RPMI7951 (cell line): ENCODE measurements around the gene LYST. TPM values are rescaled to one million over a fixed set of nuclear protein-coding genes. Genes with fewer than 3 reads are reported as not detected.
A peak's percentile ranks its signal among the peaks of the same experiment; 100 is the strongest.

Experiments used
- DNase-seq: peaks from one replicate; pipeline ENCODE4 v3.0.0-alpha.2; 2012; ENCODE audit warnings: low read depth
- total RNA-seq: library from RNA; depleted of rRNA; stranded (reverse); fragments of >200 nt; shearing (Covaris generic); gene quantifications from 2 replicates; pipeline ENCODE4 v1.2.3, GENCODE V29; 2014

The LYST gene
- total RNA-seq, 1 experiment from 2014 or later, result 16.9 TPM

GRCh38 chr1:235885655-235886262 lies 19.1 kb upstream of the LYST start:
- DNase-seq, result no peak

GRCh38 chr1:235883261-235883927 lies 16.7 kb upstream of the LYST start:
- DNase-seq, result peak; percentile 100

DNA sequence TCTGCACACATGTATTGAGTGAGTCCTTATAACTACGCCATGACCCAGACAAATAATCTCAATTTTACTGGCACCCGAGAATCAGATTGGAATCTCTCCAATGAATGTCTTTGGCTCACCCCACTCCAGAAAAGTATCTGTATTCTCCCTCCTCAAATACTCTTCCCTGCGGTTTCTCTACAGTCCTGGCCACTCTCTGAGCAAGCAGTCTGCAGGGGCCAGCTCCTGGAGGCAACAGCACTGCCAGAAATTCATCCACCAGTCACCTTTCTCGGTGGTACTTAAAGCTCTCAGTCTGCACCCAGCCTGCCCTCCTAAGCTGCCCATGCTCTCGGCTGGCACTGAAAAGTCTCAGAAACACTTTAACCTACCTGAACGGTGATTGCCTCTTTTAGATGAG lies 16.1 kb upstream of the LYST start:
- DNase-seq, result peak; percentile 57

DNA sequence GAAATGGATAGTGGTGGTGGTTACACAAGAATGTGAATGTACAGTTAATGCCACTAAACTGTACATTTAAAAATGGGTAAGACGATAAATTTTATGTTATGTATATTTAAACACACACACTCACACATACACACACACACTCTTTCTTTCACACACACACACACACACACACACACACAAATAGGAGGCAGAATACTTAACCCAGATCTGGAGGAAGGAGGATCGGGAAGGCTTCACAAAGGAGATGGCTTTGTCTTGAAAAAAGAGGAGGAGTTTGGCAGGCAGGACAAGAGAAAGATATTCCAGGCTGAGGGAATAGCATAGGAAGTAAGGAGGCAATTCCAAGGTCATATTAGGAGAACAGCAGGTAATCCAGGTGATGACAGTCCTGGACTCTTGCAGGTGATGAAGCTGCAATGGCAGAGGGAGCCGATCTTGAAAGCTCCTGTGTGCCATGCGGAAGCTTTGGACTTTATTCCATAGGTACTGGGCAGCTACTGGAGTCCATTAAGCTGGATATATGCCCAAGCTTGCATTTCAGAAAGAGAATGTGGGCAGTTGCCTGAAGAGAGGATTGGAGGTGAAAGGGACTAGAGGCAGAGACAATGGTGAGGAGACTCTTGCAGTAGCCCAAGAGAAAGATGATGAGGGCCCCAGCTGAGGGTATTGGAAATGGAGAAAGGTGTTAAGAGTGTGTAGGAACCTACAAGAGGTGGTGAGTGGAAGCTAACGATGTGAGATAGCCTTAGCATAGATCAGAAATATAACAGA lies 15.4 kb upstream of the LYST start:
- no peak for DNase-seq

- DNase-seq, result peak; percentile 17
These were observed 11.5 kb upstream of the LYST start for GRCh38 chr1:235878082-235878811.

GRCh38 chr1:235876402-235876841 lies 9.7 kb upstream of the LYST start:
- no peak for DNase-seq

DNA sequence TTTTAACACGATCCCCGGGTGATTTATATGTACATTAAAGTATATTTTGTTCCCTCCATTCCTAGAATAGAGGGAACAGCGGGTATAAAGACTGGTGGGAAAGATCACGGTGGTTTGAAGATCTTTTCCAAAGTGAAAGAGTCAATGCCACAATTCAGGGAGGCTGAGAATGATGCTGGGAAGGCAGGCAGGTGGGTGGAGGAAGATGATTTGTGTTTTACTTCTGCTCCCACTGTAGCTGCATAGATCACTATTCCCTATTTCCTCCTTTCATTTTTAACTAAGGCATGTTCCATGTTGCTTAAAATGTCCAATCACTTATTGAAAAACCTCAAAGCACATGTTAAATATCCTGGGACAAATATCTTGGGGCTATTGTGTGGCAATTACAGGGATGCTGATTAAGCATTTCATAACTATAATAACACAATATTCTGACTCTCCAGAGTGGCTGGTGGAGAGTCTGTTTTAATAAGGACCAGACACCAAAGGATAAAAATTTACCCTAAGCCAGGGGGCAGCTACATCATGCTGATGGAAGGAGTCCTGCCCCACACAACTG lies 8.4 kb upstream of the LYST start:
- no peak for DNase-seq

GRCh38 chr1:235874261-235874660 lies 7.6 kb upstream of the LYST start:
- DNase-seq, result no peak

- no peak for DNase-seq
These were observed 6.9 kb upstream of the LYST start for GRCh38 chr1:235873571-235873970.

GRCh38 chr1:235873045-235873444 lies 6.3 kb upstream of the LYST start:
- DNase-seq, result no peak

DNA sequence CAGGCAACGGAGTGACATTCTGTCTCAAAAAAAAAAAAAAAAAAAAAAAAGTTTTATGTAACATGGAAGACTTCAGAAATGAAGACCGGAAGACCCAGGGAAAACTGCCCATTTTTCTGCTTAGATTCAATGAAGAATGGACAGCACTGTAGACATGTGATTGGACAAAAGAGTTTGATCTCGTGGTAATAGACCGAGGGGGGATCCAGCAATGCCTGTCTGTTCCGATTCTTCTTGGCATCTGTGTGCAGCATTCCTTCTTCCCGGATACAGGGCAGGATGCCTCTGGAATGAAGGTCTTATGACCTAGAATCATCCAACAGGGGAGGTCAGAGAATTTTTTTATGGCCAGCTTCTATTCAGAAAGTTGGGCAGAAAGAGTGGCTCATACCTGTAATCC lies 5.6 kb upstream of the LYST start:
- DNase-seq, result no peak

- DNase-seq, result no peak
These were observed 1.3 kb upstream of the LYST start for GRCh38 chr1:235867903-235868469.

GRCh38 chr1:235866913-235867845 lies 473 bp upstream of the LYST start:
- DNase-seq, result peak; percentile 87

- peak; percentile 12 for DNase-seq
These were observed 1.0 kb downstream of the LYST start for GRCh38 chr1:235865565-235866204.

DNA sequence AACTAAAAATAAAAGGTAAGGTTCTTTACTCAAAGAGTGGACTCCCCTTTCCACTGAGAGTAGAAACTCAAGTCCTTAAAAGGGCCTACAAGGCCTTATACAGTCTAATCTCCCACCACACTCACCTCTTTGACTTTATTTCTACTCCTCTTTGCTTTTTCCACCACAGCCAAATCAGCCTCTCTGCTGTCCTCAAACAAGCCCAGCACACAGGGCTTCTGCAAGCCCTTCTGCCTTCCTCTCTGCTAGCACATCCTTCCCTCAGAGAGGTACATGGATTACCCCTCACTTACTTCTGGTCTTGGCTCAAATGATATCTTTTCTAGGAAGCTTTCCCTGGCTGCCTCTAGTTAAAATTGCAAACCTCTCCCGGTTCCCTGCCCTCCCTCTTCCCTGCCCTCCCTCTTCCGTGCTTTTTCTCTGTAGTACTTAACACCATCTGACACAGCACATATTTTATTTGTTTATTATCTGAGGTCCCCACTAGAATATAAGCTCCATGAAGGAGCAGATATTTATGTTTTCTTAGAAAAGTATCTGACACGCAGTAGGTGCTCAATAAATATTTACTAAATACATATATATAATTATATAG lies 1.7 kb downstream of the LYST start:
- no peak for DNase-seq

DNA sequence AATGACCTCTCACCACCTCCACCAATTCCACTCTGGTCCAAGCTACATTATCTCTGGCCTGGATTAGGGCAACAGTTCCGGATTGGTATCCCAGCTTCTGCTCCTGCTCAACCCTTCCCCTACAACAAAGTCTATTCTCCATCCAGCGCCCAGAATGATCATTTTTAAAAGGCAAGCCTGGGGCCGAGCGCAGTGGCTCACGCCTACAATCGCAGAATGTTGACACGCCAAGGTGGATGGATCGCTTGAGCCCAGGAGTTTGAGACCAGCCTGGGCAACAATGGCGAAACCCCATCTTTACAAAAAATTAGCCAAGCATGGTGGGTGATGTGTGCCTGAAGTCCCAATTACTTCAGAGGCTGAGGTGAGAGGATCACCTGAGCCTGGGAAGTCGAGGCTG lies 2.2 kb downstream of the LYST start:
- no peak for DNase-seq

DNA sequence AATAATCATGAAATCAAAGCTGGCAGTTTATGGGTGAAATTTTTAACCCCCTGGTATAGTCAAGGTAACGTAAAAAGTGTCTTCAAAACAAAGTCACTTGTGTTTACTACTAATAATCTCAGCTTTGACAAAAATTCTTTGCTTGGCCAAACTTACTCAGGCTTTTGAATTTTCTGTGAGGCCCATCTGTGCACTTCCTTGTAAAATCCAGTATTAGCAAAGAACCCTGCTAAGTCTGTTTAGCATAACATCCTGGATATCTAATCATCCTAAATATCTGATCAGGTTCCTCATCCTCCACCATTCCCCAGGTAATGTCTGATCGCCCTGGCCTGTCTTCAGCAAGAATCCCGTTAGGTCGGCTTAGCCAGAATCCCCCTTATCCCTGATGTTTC lies 3.0 kb downstream of the LYST start:
- no peak for DNase-seq

DNA sequence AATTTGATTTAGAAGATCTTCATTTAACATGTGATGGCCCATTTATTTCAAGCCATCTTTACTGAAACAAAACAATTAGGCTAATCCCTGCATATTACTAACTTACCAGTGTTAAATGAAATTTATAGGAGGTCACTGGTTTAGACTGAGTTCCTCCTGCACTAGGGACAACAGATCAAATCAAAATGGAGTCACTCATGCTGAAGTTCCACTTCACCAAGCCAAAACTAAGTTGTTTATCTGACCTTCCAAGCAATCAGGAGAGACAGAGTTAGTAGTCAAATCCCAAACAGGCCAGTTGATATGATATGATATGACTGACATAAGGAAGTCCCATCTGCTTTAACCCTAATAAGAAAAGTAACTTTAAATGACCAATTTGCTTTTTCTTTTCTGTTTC lies 4.8 kb downstream of the LYST start:
- no peak for DNase-seq

DNA sequence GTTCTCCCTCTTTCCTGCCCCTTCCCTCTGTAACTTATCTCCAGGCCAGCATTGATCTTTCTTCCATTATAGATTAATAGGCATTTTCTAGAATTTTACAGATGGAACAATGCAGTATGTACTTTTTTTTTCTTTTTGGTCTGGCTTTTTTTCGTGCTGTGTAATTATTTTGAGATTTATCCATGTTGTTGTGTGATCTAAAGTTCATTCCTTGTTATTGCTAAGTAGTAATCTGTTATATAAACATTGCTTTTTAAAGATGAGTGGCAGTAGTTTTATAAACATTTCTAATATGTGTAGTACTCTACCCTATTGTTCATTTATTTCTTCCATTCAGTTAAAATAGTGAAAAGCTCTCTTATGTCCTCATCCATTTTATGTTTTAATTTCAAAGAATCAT lies 5.9 kb downstream of the LYST start:
- DNase-seq, result no peak

GRCh38 chr1:235859789-235860188 lies 6.9 kb downstream of the LYST start:
- DNase-seq, result no peak
